ENCODE results near the gene DDAH1.

The DDAH1 gene

DNA sequence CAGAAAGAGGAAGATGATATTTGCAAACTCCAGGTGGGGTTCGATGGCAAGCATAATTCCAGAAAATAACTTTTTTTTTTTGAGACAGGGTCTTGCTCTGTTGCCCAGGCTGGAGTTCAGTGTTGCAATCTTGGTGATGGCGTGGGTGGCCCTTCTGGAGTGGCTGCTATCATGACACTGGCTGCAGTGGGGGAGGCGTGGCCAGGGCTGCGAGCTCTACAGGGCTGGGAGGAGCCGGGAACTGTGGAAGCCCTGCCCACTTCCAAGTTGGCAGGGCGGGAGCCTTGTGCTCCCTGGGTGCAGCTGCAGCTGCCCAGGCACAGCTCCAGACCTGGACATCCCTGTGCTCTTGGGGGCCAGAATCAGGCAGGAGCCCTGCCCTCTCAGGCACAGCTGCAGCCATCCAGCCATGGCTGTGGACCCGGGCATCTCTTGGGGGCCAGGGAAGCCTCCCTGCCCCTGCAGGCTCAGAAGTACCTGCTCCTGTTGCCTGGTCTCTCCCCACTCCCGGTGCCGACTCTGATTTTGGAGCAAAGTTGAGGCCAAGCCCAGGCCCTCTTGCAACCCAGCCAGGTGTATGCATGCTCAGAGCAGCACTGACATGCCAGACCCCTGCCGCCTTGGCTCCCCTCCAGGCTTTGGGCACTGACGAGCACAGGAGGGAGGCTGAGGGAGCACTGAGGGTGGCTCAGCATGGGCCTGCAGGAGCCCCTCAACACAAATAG, 181.3 kb downstream of the DDAH1 start:
- H3K27me3 ChIP-seq (ENCODE audit: low read depth, low read length) = no peaks in the 10 kb centered on the region
- H3K79me2 ChIP-seq (ENCODE audit: low read length) = no peaks in the 10 kb centered on the region
- no peak overlapping the region for H3K4me3 ChIP-seq (ENCODE audit: low read length)
- no peak for TF ChIP-seq EZH2phosphoT487 (IDR thresholded peaks at IDR 0.05; ENCODE audit: low read depth)
- TF ChIP-seq, protein P1, sequence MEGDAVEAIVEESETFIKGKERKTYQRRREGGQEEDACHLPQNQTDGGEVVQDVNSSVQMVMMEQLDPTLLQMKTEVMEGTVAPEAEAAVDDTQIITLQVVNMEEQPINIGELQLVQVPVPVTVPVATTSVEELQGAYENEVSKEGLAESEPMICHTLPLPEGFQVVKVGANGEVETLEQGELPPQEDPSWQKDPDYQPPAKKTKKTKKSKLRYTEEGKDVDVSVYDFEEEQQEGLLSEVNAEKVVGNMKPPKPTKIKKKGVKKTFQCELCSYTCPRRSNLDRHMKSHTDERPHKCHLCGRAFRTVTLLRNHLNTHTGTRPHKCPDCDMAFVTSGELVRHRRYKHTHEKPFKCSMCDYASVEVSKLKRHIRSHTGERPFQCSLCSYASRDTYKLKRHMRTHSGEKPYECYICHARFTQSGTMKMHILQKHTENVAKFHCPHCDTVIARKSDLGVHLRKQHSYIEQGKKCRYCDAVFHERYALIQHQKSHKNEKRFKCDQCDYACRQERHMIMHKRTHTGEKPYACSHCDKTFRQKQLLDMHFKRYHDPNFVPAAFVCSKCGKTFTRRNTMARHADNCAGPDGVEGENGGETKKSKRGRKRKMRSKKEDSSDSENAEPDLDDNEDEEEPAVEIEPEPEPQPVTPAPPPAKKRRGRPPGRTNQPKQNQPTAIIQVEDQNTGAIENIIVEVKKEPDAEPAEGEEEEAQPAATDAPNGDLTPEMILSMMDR (IDR thresholded peaks at IDR 0.05; ENCODE audit: low read depth, low read length) = no peak
- no peaks in the 10 kb centered on the region for H4K20me1 ChIP-seq (ENCODE audit: insufficient read depth, low read length)
- H3K4me1 ChIP-seq (ENCODE audit: low read length) = peaks cover 9% of the 10 kb centered on the region
- H3K4me2 ChIP-seq (ENCODE audit: low read length) = no peak overlapping the region
- H3K36me3 ChIP-seq (replicated peaks; ENCODE audit: low read depth, low read length) = no peaks in the 10 kb centered on the region
- no peak overlapping the region for H3K27ac ChIP-seq (ENCODE audit: low read length)
- H3K9ac ChIP-seq (ENCODE audit: low read length) = no peak overlapping the region
- H2AFZ ChIP-seq (ENCODE audit: low read depth, low read length) = no peak overlapping the region
- H3K9me3 ChIP-seq (ENCODE audit: insufficient read depth, low read length) = no peaks in the 10 kb centered on the region

DNA sequence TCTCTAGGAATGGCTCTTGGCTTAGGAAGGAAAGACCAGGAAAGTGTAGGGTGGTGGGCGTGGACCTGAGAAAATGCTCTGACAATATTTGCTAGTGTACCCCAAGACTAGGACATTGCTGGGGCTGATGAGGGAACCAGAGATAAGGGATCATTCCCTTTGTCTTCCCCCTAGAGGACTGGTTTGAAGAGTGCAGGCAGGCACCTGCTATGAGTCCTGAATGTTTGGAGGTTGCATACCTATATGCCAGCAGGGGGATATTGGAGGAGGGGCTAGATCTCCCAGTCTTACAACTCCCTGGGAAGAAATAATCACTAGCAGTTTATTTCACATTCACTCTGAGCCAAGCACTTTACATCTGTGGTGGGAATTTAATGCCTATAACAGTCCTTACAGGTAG, 182.5 kb downstream of the DDAH1 start:
- H3K27ac ChIP-seq (ENCODE audit: low read length) = no peak overlapping the region
- H3K36me3 ChIP-seq (replicated peaks; ENCODE audit: low read depth, low read length) = no peaks in the 10 kb centered on the region
- no peaks in the 10 kb centered on the region for H3K27me3 ChIP-seq (ENCODE audit: low read depth, low read length)
- H3K9ac ChIP-seq (ENCODE audit: low read length) = no peak overlapping the region
- H4K20me1 ChIP-seq (ENCODE audit: insufficient read depth, low read length) = no peaks in the 10 kb centered on the region
- H3K4me3 ChIP-seq (ENCODE audit: low read length) = no peak overlapping the region
- H3K79me2 ChIP-seq (ENCODE audit: low read length) = no peaks in the 10 kb centered on the region
- no peaks in the 10 kb centered on the region for H3K9me3 ChIP-seq (ENCODE audit: insufficient read depth, low read length)
- H3K4me2 ChIP-seq (ENCODE audit: low read length) = no peak overlapping the region
- no peak overlapping the region for H2AFZ ChIP-seq (ENCODE audit: low read depth, low read length)
- TF ChIP-seq, protein P1 (IDR thresholded peaks at IDR 0.05; ENCODE audit: low read depth, low read length) = no peak
- no peak for TF ChIP-seq EZH2phosphoT487 (IDR thresholded peaks at IDR 0.05; ENCODE audit: low read depth)
- peaks cover 14% of the 10 kb centered on the region for H3K4me1 ChIP-seq (ENCODE audit: low read length)

DNA sequence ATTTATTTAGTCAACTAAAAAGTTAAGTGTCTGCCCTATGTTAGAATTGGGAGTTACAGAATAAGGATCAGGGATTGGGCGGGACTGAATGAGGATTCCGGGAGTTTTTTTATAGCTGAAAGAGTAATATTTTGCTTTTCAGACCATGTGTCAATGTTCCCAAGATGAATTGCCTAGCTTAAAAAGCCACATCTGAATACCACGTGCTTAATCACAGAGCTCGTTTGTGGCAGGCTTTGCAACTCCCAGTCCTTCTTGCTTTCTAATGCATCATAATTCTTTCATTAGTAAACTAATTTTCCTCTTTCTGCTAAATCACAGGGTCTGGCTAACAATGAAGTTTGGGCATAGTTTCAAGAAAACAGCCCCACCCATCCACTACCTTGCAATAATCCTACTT, 184.3 kb downstream of the DDAH1 start:
- Histone ChIP-seq H3K36me3 (replicated peaks; ENCODE audit: low read depth, low read length) (no peaks in the 10 kb centered on the region), H3K27ac (ENCODE audit: low read length) (no peak overlapping the region), H2AFZ (ENCODE audit: low read depth, low read length) (no peak overlapping the region), H3K27me3 (ENCODE audit: low read depth, low read length) (no peaks in the 10 kb centered on the region), H3K4me1 (ENCODE audit: low read length) (peaks cover 17% of the 10 kb centered on the region), H3K79me2 (ENCODE audit: low read length) (peaks cover 6% of the 10 kb centered on the region), H3K4me3 (ENCODE audit: low read length) (no peak overlapping the region), H3K4me2 (ENCODE audit: low read length) (no peak overlapping the region), H3K9me3 (ENCODE audit: insufficient read depth, low read length) (no peaks in the 10 kb centered on the region), H4K20me1 (ENCODE audit: insufficient read depth, low read length) (no peaks in the 10 kb centered on the region), H3K9ac (ENCODE audit: low read length) (no peak overlapping the region)
- TF ChIP-seq, protein P1 (IDR thresholded peaks at IDR 0.05; ENCODE audit: low read depth, low read length) = no peak
- no peak for TF ChIP-seq EZH2phosphoT487 (IDR thresholded peaks at IDR 0.05; ENCODE audit: low read depth)

DNA sequence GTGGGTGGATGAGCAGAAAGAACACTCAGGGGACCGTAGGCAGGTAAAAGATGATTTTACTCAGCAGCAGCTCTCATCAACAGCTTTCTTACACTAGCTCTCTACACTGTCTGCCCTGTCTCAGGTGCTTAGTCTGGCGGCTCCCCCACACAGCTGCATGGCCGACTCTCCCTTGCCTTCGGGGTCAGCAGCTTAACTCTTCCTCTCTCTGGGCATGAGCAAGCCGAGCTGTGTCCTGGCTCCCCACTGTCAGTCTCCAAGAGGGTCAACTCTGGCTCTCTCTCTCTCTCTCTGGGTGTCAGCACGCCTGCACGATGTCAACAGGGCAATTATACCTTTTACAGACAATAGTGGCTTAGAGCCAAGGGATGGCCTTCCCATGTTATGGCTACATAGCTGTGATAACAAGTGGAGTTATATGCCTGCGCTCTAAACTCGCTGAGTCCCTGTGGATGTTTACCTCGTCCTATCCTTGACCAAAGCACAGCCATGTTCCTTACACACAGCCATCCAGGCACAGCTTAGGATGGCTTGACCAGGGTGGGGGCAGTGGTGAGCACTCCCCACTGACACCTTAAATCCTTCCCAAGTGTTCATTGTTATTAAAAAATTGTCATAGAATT, 185.4 kb downstream of the DDAH1 start:
- H3K27ac ChIP-seq (ENCODE audit: low read length) = peak overlapping the region; percentile 61
- H3K27me3 ChIP-seq (ENCODE audit: low read depth, low read length) = no peaks in the 10 kb centered on the region
- peak overlapping the region; percentile 29; the same call in 1 of the 2 replicates for H3K9ac ChIP-seq (ENCODE audit: low read length)

More for the DNA sequence above, 185.4 kb downstream of the DDAH1 start:
- Histone ChIP-seq H2AFZ (ENCODE audit: low read depth, low read length) (no peak overlapping the region), H3K79me2 (ENCODE audit: low read length) (peaks cover 16% of the 10 kb centered on the region), H3K4me1 (ENCODE audit: low read length) (peaks cover 26% of the 10 kb centered on the region), H3K36me3 (replicated peaks; ENCODE audit: low read depth, low read length) (peaks cover 9% of the 10 kb centered on the region), H4K20me1 (ENCODE audit: insufficient read depth, low read length) (peaks cover 9% of the 10 kb centered on the region), H3K9me3 (ENCODE audit: insufficient read depth, low read length) (no peaks in the 10 kb centered on the region), H3K4me2 (ENCODE audit: low read length) (peak overlapping the region; percentile 76), H3K4me3 (ENCODE audit: low read length) (peak overlapping the region; percentile 50)
- no peak for TF ChIP-seq EZH2phosphoT487 (IDR thresholded peaks at IDR 0.05; ENCODE audit: low read depth)
- TF ChIP-seq, protein P1 (IDR thresholded peaks at IDR 0.05; ENCODE audit: low read depth, low read length) = no peak
